BLaER1 treated with 17β-estradiol and CSF1 and Interleukin-3, amounts not matched to agents 10 nM and 100 nM (cell line): ENCODE data around the gene MPP4.
"Not testable (repeated sequence)": the region's sequence is repeated elsewhere in the genome, so short reads cannot be mapped to it uniquely, and the experiment has no call there.

Source experiments
- H3K27ac ChIP-seq, 11 experiments: shearing (Covaris generic); formaldehyde crosslinking; 2 replicates each; pipeline ENCODE4 v1.8.1; 2022
- H3K27me3 ChIP-seq, 11 experiments: shearing (Covaris generic); formaldehyde crosslinking; 2 replicates each; pipeline ENCODE4 v1.8.1; 2022
- H3K36me3 ChIP-seq, 11 experiments: shearing (Covaris generic); formaldehyde crosslinking; 2 replicates each; pipeline ENCODE4 v1.8.1; 2022
- H3K4me1 ChIP-seq, 10 experiments: shearing (Covaris generic); formaldehyde crosslinking; 2 replicates each; pipeline ENCODE4 v1.8.1; 2022
- H3K4me2 ChIP-seq, 11 experiments: shearing (Covaris generic); formaldehyde crosslinking; 2 replicates each; pipeline ENCODE4 v1.8.1; 2022
- H3K4me3 ChIP-seq, 10 experiments: shearing (Covaris generic); formaldehyde crosslinking; 2 replicates each; pipeline ENCODE4 v1.8.1; 2022
- H3K9ac ChIP-seq, 11 experiments: shearing (Covaris generic); formaldehyde crosslinking; 2 replicates each; pipeline ENCODE4 v1.8.1; 2022
- H3K9me3 ChIP-seq, 11 experiments: shearing (Covaris generic); formaldehyde crosslinking; replicated peaks in 1 of 11; 2 replicates each; pipeline ENCODE4 v1.8.1; 2022
- H4K20me1 ChIP-seq, 11 experiments: shearing (Covaris generic); formaldehyde crosslinking; 2 replicates each; pipeline ENCODE4 v1.8.1; 2022
- Cebpa-rat ChIP-seq, 11 experiments: shearing (Covaris generic); IDR thresholded peaks; 2 replicates each; pipeline ENCODE4 v1.8.1; 2022

The MPP4 gene

DNA sequence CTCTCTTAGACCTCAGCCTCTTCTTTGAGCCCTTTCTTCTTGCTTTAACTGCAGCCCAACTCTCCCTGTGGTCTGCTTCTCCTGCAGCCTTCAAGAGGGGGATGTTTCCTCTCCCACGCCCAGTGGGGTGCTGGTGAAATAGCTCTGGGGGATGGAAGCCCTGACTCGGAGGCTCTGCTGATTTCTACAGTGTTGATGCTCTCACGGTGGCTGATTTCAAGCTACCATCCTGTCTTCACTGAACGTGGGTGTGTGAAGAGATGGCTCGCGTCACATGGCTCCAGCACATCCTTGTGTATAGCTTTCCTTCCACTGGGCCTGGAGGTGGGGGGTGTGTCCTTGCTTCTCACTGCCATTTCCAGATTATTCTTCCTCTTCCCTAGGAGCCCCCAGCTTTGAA, 20.0 kb downstream of the MPP4 start:
- H3K9me3 ChIP-seq, result no peaks in the 10 kb centered on the region
- no peaks in the 10 kb centered on the region for H3K27me3 ChIP-seq
- no peak overlapping the region for H3K4me3 ChIP-seq
- H3K4me1 ChIP-seq, result peaks cover 0 to 8% (median 2%) of the 10 kb centered on the region in 10 experiments; a peak in 5 of 20 replicates
- no peaks in the 10 kb centered on the region for H4K20me1 ChIP-seq
- no peaks in the 10 kb centered on the region for H3K36me3 ChIP-seq
- H3K27ac ChIP-seq, result no peak overlapping the region
- H3K9ac ChIP-seq, result no peak overlapping the region
- no peak for TF ChIP-seq Cebpa-rat (IDR thresholded peaks at IDR 0.05)
- H3K4me2 ChIP-seq, result no peak overlapping the region

DNA sequence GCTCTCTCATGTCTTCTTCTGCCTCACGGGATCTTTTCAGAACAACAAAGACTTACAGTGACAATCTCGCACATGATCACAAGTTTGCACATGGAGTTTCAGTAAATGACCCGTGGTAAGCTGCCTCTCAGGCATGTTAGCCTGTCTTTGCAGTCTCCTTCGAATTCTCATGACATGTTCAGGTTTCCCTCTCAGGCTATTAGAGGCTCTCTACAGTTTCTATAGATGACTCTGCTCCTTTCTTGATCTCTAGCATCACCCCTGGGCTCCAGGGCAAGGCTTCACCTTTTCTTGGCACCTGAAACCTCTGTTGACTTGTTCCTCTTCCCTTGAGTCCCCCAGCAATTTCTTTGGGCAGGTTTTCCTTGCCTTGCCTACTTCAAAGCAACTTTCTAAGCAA, 23.0 kb downstream of the MPP4 start:
- Histone ChIP-seq H3K4me2 (no peak overlapping the region), H3K27me3 (no peaks in the 10 kb centered on the region), H3K4me3 (no peak overlapping the region), H3K4me1 (peaks cover 0 to 8% (median 2%) of the 10 kb centered on the region in 10 experiments; a peak in 5 of 20 replicates), H4K20me1 (no peaks in the 10 kb centered on the region), H3K9ac (no peak overlapping the region), H3K27ac (no peak overlapping the region), H3K9me3 (peaks cover 0 to 11% (median 8%) of the 10 kb centered on the region in 11 experiments; a peak in 8 of 22 replicates), H3K36me3 (no peaks in the 10 kb centered on the region)
- no peak for TF ChIP-seq Cebpa-rat (IDR thresholded peaks at IDR 0.05)

DNA sequence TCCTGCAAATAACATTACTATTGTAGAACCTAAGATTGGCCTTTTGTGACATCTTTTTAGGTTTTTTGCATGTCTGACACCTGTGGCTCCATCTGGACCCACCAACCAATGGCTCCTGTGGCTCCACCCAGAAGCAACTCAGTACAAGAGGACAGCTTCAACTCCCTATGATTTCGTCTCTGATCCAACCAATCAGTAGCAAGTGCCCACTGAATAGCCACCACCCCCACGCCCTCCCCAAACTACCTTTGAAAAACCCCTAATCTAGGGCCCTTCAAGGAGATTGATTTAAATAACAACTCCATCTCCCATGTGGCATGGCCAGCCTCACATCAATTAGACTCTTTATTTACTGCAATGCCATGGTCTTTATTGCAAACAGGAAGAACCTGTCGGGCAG, 23.6 kb downstream of the MPP4 start:
- Histone ChIP-seq H4K20me1 (no peaks in the 10 kb centered on the region), H3K27me3 (no peaks in the 10 kb centered on the region), H3K4me2 (no peak overlapping the region), H3K4me1 (peaks cover 0 to 8% (median 2%) of the 10 kb centered on the region in 10 experiments; a peak in 5 of 20 replicates), H3K27ac (no peak overlapping the region), H3K36me3 (no peaks in the 10 kb centered on the region), H3K9me3 (peaks cover 0 to 11% (median 8%) of the 10 kb centered on the region in 11 experiments; a peak in 8 of 22 replicates), H3K4me3 (no peak overlapping the region), H3K9ac (no peak overlapping the region)
- TF ChIP-seq Cebpa-rat (IDR thresholded peaks at IDR 0.05), result no peak

DNA sequence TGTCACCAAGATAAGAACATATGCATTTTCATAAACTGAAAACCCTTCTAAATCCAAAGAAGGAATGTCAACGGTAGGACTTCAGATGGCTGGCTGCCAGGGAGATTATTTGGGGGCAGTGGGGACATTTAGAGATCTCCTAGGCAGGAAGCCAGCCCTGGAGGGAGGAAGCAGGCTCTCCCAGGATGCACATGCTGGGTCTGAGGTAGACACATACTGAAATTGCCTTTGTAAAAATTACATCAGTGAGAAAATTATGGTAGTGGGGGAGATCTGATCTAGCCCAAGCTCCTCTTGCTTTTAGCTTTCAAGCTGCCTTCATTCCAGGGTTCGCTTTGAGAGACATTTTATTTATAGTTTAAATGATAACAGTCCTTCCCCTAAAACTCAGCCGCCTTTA, 24.1 kb downstream of the MPP4 start:
- peaks cover 0 to 8% (median 2%) of the 10 kb centered on the region in 10 experiments; a peak in 5 of 20 replicates for H3K4me1 ChIP-seq
- H4K20me1 ChIP-seq, result no peaks in the 10 kb centered on the region
- no peak overlapping the region for H3K4me2 ChIP-seq
- H3K4me3 ChIP-seq, result no peak overlapping the region
- no peak for TF ChIP-seq Cebpa-rat (IDR thresholded peaks at IDR 0.05)
- H3K36me3 ChIP-seq, result no peaks in the 10 kb centered on the region
- peaks cover 0 to 11% (median 8%) of the 10 kb centered on the region in 11 experiments; a peak in 8 of 22 replicates for H3K9me3 ChIP-seq
- no peaks in the 10 kb centered on the region for H3K27me3 ChIP-seq
- no peak overlapping the region for H3K9ac ChIP-seq
- no peak overlapping the region for H3K27ac ChIP-seq

DNA sequence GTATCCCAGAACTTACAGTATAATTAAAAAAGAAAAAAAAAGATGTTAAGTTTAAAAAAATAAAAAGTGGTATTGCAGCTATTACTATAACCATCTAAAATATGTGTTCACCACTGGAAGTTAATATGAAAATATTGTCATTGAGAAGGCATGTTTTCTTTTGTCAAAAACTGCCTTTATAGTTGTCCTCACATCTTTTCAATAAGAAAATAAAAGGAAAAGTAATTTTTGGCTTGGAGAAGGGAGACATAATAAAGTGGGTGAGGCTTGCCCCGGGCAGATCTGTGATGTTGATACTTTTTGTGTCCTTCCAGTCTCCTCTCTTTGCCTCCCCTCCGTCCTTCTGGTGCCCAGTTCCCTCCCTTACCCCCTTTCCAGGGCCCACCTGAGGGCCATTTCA, 24.9 kb downstream of the MPP4 start:
- no peaks in the 10 kb centered on the region for H3K27me3 ChIP-seq
- H4K20me1 ChIP-seq, result no peaks in the 10 kb centered on the region
- no peak overlapping the region for H3K9ac ChIP-seq
- H3K27ac ChIP-seq, result no peak overlapping the region
- no peak overlapping the region for H3K4me2 ChIP-seq
- H3K36me3 ChIP-seq, result no peaks in the 10 kb centered on the region
- TF ChIP-seq Cebpa-rat (IDR thresholded peaks at IDR 0.05), result no peak
- H3K9me3 ChIP-seq, result peaks cover 0 to 11% (median 8%) of the 10 kb centered on the region in 11 experiments; a peak in 8 of 22 replicates
- H3K4me3 ChIP-seq, result no peak overlapping the region
- H3K4me1 ChIP-seq, result peaks cover 0 to 8% (median 2%) of the 10 kb centered on the region in 10 experiments; a peak in 5 of 20 replicates

DNA sequence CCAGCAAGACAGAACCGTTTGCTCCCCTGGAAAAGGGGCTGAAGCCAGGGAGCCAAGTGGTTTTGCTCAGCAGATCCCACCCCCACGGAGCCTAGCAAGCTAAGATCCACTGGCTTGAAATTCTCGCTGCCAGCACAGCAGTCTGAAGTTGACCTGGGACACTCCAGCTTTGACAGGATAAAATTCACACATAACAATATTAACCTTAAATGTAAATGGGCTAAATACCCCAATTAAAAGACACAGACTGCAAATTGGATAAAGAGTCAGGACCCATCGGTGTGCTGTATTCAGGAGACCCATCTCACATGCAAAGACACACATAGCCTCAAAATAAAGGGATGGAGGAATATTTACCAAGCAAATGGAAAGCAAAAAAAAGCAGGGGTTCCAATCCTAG, 27.2 kb downstream of the MPP4 start:
- not testable (repeated sequence) for H3K27me3 ChIP-seq, H3K9ac ChIP-seq, H3K27ac ChIP-seq, H3K36me3 ChIP-seq, H3K4me1 ChIP-seq, H4K20me1 ChIP-seq, H3K4me3 ChIP-seq
- Histone ChIP-seq H3K9me3 (peaks cover 0 to 11% (median 8%) of the 10 kb centered on the region in 11 experiments; a peak in 8 of 22 replicates), H3K4me2 (peak overlapping the region in 2 of 11 experiments; percentile 12 to 15; a peak in 1 of 22 replicates)

DNA sequence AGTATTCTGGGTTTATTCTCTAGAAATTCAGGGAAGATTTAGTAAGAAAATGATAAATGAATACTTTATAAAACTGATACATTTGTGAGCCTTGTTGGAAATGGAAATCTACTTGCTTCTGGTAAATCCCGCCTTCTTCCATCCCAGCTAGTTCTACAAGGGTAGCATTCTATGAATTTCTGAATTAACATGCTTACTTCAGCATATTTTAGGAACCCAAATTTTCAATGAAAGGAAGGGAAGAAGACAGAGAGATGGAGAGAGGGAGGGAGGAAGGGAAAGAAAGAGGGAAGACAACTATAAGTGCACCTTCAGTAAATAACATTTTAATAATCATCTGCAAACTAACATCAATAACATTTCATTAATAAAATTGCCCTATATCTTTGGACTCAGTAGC, 28.6 kb downstream of the MPP4 start:
- Histone ChIP-seq H3K4me1 (no peaks in the 10 kb centered on the region), H4K20me1 (no peaks in the 10 kb centered on the region), H3K9me3 (peaks cover 0 to 11% (median 8%) of the 10 kb centered on the region in 11 experiments; a peak in 8 of 22 replicates), H3K4me2 (no peak overlapping the region), H3K27me3 (no peaks in the 10 kb centered on the region), H3K9ac (no peak overlapping the region), H3K4me3 (no peak overlapping the region), H3K36me3 (no peaks in the 10 kb centered on the region), H3K27ac (no peak overlapping the region)
- no peak for TF ChIP-seq Cebpa-rat (IDR thresholded peaks at IDR 0.05)

DNA sequence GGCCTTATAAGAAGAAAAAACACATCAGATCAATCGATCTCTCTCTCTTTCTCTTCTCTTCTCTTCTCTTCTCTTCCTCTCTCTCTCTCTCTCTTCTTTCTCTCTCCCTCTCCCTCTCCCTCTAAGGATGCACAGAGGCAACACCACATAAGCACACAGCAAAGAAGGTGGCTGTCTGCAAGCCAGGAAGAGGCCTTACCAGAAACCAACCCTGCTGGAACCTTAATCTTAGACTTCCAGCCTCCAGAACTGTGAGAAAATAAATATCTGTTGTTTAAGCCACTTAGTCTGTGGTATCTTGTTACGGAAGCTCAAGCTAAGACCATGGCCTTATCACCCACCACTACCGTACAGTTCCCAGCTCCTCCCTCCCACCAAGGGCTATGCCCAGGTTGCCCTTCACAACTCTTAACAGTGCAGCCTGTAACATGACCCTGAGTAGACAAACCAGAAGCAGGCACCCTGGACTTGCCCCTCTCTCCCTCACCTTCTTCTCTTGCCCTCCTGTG, 30.0 kb downstream of the MPP4 start:
- TF ChIP-seq Cebpa-rat (IDR thresholded peaks at IDR 0.05), result no peak
- Histone ChIP-seq H3K9ac (no peak overlapping the region), H3K27me3 (no peaks in the 10 kb centered on the region), H4K20me1 (no peaks in the 10 kb centered on the region), H3K4me2 (no peak overlapping the region), H3K27ac (no peak overlapping the region), H3K9me3 (peaks cover 0 to 11% (median 8%) of the 10 kb centered on the region in 11 experiments; a peak in 8 of 22 replicates), H3K4me3 (no peak overlapping the region), H3K36me3 (no peaks in the 10 kb centered on the region), H3K4me1 (no peaks in the 10 kb centered on the region)

DNA sequence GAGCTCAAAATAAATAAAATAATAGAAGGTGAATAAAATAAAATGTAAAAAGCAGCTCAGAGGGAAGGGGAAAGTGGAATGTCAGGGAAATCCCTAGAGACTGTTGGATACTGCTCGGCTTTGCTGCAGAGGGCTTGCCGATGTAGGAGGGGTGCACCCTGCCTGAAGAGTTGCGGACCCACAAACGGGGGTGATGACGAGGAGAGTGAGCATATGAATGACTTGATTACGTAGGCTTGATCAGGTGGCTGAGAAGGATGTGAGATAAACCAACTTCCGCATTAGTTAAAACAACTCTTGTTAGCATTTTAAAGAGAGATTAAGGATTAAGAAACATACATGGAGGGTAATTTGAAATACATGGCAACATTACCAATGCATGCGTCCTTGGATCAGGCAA, 34.1 kb downstream of the MPP4 start:
- Histone ChIP-seq H3K27me3 (no peaks in the 10 kb centered on the region), H3K4me1 (peaks cover 0 to 14% (median 0%) of the 10 kb centered on the region in 10 experiments; a peak in 4 of 20 replicates), H3K9me3 (no peaks in the 10 kb centered on the region), H3K9ac (no peak overlapping the region), H4K20me1 (no peaks in the 10 kb centered on the region), H3K27ac (no peak overlapping the region), H3K36me3 (no peaks in the 10 kb centered on the region), H3K4me2 (no peak overlapping the region), H3K4me3 (no peak overlapping the region)
- TF ChIP-seq Cebpa-rat (IDR thresholded peaks at IDR 0.05), result no peak

DNA sequence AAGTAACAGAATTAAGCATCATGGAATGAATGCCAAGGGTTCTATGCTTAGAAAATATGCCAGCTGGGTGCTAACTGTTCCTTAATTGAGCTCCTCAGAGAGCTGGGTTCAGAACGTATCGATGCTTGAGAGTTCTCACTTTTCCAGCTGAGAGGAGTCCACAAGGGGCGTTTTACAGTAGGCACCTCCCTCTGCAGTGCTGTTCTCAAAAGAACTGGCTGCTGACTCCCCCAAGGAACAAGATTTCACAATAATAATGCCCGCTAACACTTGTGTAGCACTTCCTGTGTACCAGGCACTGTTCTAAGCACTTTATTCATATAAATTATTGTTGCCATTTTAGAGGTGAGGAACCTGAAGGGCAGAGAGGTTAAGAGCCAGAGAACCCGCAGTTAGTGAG, 37.1 kb downstream of the MPP4 start:
- H3K9me3 ChIP-seq, result no peaks in the 10 kb centered on the region
- H3K4me2 ChIP-seq, result peak overlapping the region in 1 of 11 experiments; percentile 9; a peak in 3 of 22 replicates
- no peaks in the 10 kb centered on the region for H4K20me1 ChIP-seq
- 0 out of 22 replicates have a peak, but pooled peaks of 1 of the 11 experiments have one; percentile 39 for TF ChIP-seq Cebpa-rat (IDR thresholded peaks at IDR 0.05)
- H3K9ac ChIP-seq, result no peak overlapping the region
- peaks cover 0 to 14% (median 4%) of the 10 kb centered on the region in 10 experiments; a peak in 5 of 20 replicates for H3K4me1 ChIP-seq
- no peak overlapping the region for H3K27ac ChIP-seq
- no peaks in the 10 kb centered on the region for H3K36me3 ChIP-seq
- no peaks in the 10 kb centered on the region for H3K27me3 ChIP-seq
- H3K4me3 ChIP-seq, result no peak overlapping the region
